HG03460 (cell line): ENCODE measurements around the gene PTPRG.

Experiments
- ATAC-seq: cut with Tn5 transposase; IDR thresholded peaks from one replicate; pipeline ENCODE4 v1.9.1; 2021; ENCODE audit not compliant: unreplicated experiment

PTPRG gene

DNA sequence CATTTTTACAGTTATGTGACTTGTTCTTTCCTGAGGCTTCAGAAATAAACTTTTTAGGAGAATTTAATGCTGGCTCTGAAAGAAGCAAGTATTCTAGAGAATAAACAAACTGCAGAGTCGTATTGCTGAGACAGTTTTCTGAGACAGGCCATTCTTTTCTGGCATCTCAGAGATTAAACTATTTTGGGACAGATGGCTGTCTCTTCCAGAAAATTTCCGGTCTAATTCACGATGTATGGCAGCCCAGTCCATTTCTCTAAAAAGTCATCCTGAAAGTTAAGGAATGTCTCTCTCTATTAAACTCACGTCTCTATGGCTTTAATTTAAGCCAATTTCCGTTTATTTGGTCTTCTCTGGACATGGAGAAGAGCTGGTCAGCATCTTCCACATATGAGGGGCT, 603.4 kb downstream of the PTPRG start:
- no peak for ATAC-seq

DNA sequence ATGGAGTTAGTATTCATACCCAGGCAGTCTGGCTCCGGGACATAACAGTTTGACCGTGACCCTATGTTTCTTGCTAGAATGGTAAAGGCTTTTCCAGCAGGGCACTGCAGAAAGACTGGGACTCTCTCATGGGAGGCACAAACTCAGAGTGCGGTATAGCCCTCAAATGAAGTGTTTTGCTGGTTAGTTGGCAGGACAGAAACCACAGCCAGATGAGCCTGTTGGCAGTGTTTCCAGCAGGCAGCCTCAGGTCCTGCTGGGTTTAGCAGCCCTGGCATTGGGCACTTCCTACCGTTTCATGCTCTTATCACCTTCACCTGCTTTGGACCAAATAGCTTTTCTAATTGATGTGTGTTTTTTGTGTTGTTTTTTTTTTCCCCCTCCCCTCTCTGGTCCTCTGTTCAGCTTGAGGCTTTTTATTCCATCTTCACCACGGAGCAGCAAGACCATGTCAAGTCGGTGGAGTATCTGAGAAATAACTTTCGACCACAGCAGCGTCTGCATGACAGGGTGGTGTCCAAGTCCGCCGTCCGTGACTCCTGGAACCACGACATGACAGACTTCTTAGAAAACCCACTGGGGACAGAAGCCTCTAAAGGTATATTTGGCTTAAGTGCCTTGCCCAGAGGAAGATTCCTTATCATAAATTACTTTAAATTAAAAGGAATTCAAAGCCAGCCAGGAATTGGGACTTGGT, 606.3 kb downstream of the PTPRG start:
- no peak for ATAC-seq

DNA sequence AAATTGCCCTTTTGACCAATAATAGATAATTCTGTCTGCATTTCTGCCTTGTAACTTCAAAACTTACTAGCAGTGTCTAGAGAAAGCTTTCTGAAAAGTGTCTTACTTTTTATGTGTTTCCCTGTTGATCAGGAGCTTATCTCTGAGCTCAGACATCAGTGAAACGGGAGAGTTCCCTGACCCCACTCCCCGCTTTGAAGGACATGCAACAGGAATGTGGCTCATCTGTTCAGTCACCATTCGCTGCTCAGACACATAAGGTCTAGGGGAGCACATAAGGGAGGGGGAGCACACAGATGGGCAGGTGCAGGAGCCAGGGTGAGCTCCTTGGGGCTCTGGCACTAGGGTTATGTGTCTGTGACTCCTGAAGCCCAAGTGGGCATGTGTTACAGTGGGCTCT, 607.0 kb downstream of the PTPRG start:
- no peak for ATAC-seq

DNA sequence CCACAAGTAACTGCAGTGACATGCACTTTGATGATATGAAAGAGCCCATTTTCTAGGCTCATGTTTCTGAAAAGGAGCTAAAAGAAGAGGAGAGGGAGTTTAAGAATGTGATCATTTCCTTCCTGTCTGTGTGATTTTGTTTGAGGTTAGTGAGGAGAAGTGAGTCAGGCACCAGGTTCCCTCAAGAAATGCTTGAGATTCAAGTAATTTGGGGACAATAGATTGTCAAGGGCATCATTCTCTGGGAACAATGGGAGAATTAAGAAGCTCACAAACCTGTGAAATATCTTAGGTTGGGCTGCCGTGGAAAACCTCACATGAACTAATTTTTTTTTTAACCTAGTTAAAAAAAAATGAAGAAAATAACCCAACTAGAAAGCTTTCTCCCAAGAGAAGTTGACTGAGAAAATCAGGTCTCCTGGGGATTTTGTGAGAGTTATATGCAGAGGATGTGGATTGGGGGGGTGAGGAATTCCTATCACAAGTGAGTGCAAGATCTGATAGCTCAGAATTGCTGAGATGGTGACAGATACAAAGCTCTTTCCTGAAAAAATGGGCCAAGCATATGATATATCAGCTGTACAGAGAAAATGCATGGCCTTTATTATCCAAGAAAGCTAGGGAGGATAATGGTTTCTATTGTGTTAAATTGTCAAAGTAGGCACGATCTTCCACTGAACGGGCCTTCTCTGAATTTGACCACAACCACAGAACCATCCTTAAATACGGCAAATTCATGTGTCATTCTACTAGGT, 608.7 kb downstream of the PTPRG start:
- no peak for ATAC-seq

DNA sequence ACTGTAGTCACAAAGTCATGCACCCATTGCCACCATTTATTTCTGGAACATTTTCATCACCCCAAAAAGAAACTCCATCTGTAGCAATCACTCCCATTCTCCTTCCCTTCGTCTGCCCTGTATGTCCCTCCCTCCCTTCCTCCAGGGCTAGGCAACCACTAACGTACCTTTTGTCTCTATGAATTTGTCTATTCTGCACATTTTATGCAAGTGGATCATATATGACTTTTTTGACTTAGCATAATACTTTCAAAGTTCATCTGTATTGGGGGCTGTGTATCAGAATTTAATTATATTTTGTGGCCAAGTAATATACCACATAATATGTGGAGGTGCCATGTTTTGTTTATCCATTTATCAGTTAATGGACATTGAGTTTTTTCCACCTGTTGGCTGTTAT, 610.4 kb downstream of the PTPRG start:
- ATAC-seq, result no peak

DNA sequence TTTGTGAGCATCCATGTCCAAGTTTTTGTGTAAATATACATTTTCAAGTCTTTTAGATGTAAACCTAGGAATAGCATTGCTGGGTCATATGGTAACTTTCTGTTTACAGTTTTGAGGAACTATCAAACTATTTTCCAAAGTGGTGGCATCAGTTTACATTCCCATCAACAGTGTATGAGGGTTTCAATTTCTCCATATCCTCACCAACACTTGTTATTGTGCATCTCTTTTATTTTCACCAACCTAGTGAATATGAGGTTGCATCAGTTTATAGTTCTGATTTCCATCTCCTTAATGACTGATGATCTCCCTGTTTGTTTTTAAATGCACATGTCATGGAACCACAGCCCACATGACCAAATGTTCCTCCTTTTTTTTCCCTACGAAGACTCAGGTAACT, 610.8 kb downstream of the PTPRG start:
- ATAC-seq, result no peak

DNA sequence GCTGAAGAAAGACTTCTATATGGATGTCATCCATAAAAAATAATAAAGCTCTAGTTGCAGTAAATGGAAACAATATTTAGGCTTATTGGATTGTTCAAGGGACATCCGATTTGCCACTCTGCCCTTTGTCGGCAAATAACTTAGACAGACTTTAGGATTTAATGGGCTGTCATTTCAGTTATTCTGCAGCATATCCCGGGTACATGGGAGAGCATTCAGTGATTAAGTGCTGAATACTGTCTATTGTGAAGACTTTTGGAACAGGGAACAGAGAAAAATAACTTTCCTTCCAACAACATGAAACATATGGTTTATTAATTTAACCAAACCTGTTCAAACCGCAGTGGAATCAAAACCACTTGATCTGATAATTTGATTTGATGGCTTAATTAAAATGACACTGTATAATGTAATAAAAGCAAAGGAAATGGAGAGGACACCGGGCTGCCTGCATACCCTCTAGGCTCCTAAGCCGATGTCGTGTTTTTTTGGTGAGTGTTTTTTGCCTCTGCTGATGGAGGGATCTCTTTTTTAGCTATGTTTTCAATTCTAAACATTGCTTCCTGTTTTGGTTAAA, 612.7 kb downstream of the PTPRG start:
- no peak for ATAC-seq

DNA sequence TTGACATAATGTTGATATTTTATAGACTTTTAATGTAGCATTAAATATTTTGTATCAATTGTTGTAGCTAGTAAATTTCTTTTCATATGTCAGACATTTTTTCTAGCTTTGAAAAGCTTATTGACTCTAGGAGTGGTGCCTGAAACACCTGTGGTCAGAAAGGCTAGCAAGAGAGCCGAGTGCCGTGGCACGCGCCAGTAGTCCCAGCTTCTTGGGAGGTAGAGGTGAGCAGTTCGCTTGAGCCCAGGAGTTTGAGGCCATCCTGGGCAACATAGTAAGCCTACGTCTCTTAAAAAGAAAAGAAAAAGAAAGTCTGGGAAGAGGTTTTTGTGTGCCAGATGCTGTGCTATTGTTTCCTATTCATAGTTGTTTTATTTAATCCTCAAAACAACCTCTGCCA, 613.8 kb downstream of the PTPRG start:
- ATAC-seq, result no peak

DNA sequence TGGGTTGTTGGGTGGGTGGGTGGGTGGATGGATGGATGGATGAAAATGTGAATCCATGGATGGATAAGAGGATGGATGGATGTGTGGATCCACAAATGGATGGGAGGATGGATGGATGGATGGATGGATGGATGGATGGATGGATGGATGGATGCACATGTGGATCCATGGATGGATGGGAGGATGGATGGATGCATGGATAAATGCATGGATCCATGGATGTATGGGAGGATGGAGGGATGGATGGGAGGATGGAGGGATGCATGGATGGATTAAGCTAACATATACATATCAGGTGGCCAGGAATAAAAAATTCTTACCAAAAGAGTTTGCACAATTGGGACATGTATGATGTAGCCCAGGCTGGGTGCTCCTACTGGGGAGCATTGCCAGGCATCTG, 616.7 kb downstream of the PTPRG start:
- no peak for ATAC-seq

DNA sequence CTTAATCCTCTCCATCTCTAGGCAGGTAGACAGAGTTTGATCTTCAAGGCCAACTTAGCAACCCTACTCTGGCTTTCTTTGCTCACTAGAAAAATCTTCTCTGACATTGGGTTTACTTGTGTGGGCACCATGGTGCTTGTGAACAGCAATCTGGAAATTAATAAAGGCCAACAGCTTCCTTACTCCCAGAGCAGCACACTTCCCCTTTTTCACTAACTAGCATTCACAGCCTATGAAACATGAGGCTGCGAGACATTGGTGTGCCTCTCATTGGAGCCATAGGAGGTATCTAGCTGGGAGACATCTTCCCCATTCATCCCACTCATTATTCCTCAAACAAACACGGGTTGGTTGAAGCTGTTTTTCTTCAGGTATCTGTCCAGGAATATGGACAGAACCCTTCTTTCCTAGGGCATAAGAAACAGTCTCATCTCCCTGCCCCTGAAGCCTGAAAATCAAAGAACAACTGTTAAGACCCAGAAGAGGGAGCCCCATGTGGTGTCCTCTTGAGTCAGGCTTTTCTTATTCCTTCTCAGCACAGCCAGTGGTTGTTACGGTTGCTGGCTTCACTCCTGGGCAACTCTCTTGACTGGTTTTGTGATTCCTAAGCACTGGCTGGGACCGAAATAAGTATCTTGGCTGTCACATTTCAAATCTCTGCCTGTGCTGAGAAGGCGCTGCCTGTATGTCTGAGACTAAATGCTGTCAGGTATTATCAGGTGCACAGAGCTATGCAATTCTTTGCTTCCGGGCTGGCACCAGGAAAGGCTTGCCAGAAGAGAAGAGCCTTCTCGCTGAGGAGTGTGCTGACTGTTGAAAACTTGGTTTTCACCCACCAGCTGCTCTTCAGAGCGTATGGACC, 617.6 kb downstream of the PTPRG start:
- no peak for ATAC-seq

DNA sequence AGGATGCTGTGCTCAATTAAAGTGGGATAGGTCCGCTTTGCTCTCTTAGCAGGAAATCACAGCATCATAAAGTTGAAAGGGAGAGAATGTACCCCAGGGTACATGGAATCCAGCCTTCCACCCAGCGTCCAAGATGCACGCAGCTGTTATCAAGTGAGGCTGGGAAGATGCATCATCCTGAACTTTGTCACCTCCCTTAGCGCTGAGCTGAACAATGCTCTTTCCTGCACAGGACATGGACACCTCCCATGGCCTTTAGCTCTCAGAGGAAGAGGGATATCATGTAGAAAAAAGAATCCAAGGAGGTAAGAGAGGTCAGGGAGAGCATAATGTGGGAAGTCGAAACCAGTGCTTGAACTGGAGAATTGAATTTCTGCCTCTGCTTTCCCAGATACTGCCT, 619.1 kb downstream of the PTPRG start:
- ATAC-seq, result no peak

DNA sequence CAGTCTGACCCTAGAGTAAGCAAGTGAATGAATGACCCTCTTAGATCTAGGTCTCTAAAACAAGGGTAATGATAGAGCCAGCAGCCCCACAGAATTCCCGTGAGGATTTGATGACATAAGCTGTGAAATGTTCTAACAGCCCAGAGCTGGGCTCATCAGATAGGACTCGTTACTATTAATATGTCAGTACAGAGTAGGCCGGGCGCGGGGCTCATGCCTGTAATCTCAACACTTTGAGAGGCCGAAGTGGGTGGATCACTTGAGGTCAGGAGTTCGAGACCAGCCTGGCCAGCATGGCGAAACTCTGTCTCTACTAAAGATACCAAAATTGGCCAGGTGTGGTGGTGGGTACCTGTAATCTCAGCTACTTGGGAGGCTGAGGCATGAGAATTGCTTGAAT, 621.7 kb downstream of the PTPRG start:
- ATAC-seq, result no peak

DNA sequence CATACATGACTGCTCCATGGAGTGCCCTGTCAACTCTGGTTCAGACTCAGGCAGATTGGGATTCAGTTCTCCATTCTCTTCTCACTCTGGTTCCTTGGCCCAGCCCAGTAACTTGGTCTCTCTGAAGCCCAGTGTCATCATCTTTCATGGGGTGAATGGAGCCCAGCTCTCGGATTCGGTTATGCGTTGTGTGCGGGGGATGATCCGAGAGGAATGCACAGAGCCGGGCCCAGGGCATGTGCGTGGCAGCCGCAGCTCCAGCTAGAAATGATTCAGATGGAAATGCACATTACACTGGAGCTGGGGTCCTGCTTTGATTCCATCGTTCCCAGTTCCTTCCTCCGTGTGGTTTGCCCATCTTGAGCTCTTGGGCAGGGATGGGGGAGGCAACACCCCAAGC, 622.6 kb downstream of the PTPRG start:
- no peak for ATAC-seq

DNA sequence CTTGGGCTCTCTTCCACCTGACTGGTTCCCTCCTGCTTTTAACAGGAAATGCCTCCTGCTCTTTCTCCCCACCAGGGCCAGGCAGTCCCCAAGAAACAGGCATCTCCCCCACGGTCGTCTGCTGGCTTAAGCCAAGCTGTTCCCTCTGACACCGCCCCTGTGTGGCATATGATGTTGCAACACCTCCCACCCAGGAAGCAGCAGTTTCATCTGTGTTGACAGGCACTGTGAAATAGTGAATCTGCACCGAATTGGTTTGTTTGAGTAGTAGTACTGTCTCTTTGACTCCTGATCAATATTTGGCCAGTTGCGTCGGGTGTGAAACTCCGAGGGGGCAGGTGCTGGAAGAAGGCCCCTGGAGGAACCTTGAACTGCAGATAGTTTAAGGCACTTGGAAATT, 623.2 kb downstream of the PTPRG start:
- no peak for ATAC-seq

DNA sequence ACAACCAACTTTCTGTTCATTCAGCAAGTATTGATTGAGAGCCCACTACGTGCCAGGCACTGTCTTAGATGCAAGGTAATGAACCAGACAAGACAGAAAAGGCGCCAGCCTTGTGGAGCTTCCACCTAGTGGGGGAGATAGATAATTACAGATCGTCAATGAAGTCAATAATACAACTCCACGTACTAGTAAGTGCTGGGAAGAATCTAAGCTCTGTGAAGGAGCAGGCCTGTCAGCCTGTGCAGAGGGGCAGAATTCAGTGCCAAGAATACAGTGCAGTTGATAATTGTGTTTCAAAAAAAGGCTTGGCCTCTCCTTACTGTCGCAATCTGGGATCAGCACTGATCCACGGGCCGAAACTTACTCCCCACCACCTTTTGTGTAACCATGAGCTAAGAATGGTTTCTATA, 625.7 kb downstream of the PTPRG start:
- ATAC-seq, result no peak

DNA sequence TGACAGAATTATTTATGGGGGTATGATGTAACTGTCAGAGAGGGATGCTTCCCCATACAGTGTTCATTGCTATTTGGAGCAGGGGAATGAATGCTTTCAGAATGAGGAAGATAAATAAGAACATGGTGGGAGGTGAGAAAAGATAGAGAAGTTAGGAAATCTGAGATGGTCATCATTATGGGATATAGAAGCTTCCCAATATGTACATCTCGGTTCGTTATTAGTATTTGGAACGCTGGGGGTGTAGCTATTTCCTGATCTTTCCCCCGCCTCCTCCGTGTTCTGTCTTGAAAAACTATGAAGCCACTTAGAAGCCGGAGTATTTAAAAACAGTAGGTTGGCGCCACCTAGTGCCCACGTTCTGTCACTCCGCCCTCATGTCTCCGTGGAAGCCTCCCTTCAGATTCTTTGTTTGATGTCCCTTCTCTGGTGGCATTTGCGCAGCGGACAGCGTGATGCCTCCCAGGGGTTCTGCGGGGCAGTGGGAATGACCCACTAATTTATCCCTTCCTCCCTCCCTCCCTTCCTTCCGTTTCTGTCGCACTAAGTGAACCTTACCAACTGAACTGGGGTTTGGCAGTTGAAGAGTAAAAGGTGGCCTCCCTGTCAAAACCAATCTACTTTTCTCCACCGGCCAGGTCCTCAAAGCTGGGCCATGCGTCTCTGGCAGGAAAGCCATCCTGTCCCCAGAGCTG, 627.5 kb downstream of the PTPRG start:
- peak; percentile 87 for ATAC-seq

DNA sequence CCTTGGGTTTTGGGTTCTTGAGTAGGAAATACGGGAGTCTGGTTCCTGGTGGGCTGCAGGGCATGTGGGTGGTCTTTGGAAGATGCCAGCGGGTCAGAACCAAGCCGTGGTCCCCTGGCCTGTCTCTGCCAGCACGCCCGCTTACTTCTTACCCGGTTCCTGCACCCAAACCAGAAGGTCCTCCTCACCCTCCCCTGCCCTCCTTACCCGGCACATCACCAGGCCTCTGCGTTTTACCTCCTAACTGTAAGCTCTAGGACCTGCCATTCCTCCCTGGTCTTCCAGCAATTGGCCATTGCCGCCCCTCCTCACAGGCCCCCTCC, 628.0 kb downstream of the PTPRG start:
- ATAC-seq, result no peak

DNA sequence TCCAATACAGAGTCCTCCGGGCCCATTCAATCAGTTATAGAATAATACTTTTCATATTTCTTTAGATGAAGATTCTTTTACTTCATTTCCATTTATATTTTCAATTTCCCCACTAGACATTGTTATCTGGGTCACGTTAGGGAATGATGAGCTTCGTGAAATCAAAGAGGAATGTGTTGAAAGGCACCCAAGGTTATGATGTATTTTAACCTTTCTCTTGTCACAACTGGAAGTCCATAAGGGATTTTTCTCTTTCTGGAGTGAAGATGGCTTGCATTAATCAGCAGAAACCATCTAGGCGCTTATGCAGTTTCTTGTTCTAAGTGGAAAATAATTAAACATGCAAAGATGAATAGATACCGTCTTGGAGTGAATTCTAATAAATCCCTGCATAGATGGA, 631.5 kb downstream of the PTPRG start:
- ATAC-seq, result no peak

DNA sequence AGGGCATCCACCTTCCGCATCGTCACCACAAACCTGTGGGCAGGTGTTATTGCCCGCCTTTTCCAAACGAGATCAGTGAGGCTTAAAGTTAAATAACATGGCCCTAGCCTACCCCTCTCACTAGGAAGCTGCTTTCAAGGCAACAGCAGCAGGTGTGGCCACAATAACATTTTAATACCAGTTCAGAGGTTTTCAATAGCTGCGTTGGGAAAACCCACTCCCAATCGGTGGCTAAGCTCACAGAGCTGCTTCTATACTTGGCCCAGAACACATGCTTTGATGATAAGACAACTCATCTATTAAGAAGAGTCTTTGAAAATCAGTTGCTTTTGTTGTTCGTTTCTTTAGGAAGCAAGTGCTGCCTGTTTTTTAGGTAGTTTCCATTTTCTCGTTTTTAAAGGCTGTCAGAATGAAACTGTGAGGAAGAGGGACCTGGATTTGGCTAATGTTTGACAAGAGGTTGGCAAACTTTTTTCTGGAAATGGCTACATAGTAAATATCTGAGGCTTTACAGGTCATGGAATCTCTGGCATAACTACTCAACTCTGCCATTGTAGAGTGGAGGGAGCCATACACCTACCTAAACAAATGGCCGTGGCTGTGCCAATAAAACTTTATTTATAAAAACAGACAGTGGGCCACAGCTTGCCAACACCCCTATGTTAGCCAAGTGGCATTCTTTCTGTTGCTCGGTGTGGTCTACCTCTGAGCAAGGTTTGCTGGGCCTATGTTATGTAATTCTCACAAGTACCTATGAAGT, 632.4 kb downstream of the PTPRG start:
- no peak for ATAC-seq

DNA sequence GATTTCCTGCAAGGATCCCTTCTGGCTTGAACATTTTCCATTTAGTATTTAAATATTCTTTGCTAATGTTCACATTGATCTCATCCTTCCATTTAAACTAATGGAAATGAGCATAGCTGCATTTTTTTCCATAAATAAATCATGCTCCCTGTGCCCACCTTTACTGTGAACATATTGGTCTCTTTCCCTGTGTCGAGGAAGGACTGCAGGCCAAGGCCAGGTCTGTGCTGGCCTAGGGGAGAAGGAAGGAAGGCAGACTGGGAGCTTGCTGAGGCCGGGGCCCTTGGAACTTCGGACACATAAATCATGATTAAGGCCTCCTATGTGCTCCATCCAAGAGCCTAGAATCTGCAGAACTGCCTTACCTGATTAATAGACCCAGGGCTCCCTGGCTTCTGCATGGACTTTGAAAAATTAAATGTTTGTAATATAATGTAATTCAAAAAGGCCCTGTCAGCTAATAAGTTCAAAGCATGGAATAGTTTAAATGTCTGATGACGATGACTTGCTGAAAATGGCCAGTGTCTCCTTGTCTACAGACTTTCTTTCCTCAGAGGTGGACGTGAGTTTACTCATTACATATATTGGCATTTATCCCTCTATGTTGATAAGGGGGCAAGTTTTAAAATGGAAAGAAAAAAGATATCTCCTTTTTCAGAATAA, 636.1 kb downstream of the PTPRG start:
- ATAC-seq, result no peak
